SK-N-SH (cell line): ENCODE results near the gene RABGAP1L. TPM values are rescaled to one million over a fixed set of nuclear protein-coding genes. Genes with fewer than 3 reads are reported as not detected.

Experiments used
- CTCF ChIA-PET: fragments of 300-600, 350-600 bp; formaldehyde crosslinking; extraction: SDS; loops from one replicate; lab custom pipeline; 2021; lab: Yijun Ruan, JAX
- POLR2A ChIA-PET: fragments of 350-600 bp; sonication (Branson Sonifier 250); formaldehyde crosslinking; extraction: SDS; loops from one replicate; lab custom pipeline; 2020; ENCODE audit warnings: antibody characterized with exemption, inconsistent platforms; lab: Yijun Ruan, JAX
- DNase-seq: peaks from one replicate; pipeline ENCODE4 v3.0.0; 2012
- H2AFZ ChIP-seq: fragments of 200-600 bp; sonication (generic); 2 replicates; pipeline ENCODE4 v1.8.1; 2016; ENCODE audit warnings: antibody characterized with exemption, mild to moderate bottlenecking, low read depth
- H3F3A ChIP-seq: fragments of 200-600 bp; sonication (generic); replicated peaks from 2 replicates; pipeline ENCODE3; 2016; ENCODE audit warnings: antibody characterized with exemption, mild to moderate bottlenecking; ENCODE audit not compliant: insufficient read depth
- H3K27ac ChIP-seq, 2 experiments: fragments of 200-500 bp in 1 of 2; fragments of 200-600 bp in 1 of 2; sonication (Bioruptor generic) in 1 of 2; sonication (generic), shearing (Covaris generic) in 1 of 2; 2 replicates each; pipeline versions ENCODE4 v1.5.1 to v1.6.1; 2014 to 2016; ENCODE audit warnings: low read depth in 2 of 2, inconsistent platforms in 1 of 2, low read length in 1 of 2, mild to moderate bottlenecking in 1 of 2, mixed read lengths in 1 of 2
- H3K27me3 ChIP-seq: fragments of 200-600 bp; sonication (generic), shearing (Covaris generic); 2 replicates; pipeline ENCODE4 v1.6.1; 2016; ENCODE audit warnings: mixed run types; ENCODE audit not compliant: insufficient read depth
- H3K36me3 ChIP-seq, 2 experiments: fragments of 200-500 bp in 1 of 2; fragments of 200-600 bp in 1 of 2; sonication (Bioruptor generic) in 1 of 2; sonication (generic) in 1 of 2; replicated peaks in 1 of 2; 2 replicates each; pipeline versions ENCODE3 to v1.5.1; 2014 to 2016; ENCODE audit warnings: low read length in 1 of 2, mild to moderate bottlenecking in 1 of 2; ENCODE audit not compliant: insufficient read depth in 2 of 2, control insufficient read depth in 1 of 2
- H3K4me1 ChIP-seq, 2 experiments: fragments of 200-500 bp in 1 of 2; fragments of 200-600 bp in 1 of 2; sonication (Bioruptor generic) in 1 of 2; sonication (generic), shearing (Covaris generic) in 1 of 2; 2 replicates each; pipeline versions ENCODE4 v1.5.1 to v1.6.1; 2014 to 2016; ENCODE audit warnings: low read depth in 1 of 2, low read length in 1 of 2, mixed run types in 1 of 2; ENCODE audit not compliant: insufficient read depth in 2 of 2, control insufficient read depth in 1 of 2
- H3K4me2 ChIP-seq: fragments of 200-600 bp; sonication (generic), shearing (Covaris generic); 2 replicates; pipeline ENCODE4 v1.6.1; 2017; ENCODE audit warnings: mixed run types
- H3K4me3 ChIP-seq, 2 experiments: fragments of 200-500 bp in 1 of 2; fragments of 200-600 bp in 1 of 2; sonication (Bioruptor generic) in 1 of 2; sonication (generic), shearing (Covaris generic) in 1 of 2; 2 replicates each; pipeline versions ENCODE4 v1.5.1 to v1.8.1; 2014 to 2016; ENCODE audit warnings: low read depth in 2 of 2, inconsistent platforms in 1 of 2, low read length in 1 of 2, mild to moderate bottlenecking in 1 of 2, mixed read lengths in 1 of 2, moderate library complexity in 1 of 2
- H3K79me2 ChIP-seq: fragments of 200-600 bp; sonication (generic); 2 replicates; pipeline ENCODE4 v1.8.1; 2017; ENCODE audit warnings: mild to moderate bottlenecking; ENCODE audit not compliant: insufficient read depth
- H3K9ac ChIP-seq: fragments of 200-600 bp; sonication (generic); 2 replicates; pipeline ENCODE4 v1.6.1; 2017; ENCODE audit warnings: mixed run types
- H3K9me2 ChIP-seq: fragments of 200-600 bp; sonication (generic); 2 replicates; pipeline ENCODE4 v1.6.1; 2017; ENCODE audit warnings: mixed run types
- H3K9me3 ChIP-seq: fragments of 200-600 bp; sonication (generic); 2 replicates; pipeline ENCODE4 v1.6.1; 2017; ENCODE audit warnings: mixed run types, mild to moderate bottlenecking, moderate library complexity
- H4K20me1 ChIP-seq: fragments of 200-600 bp; sonication (generic); 2 replicates; pipeline ENCODE4 v1.6.1; 2017; ENCODE audit warnings: mild to moderate bottlenecking, mixed run types; ENCODE audit not compliant: insufficient read depth
- ELF1 ChIP-seq: IDR thresholded peaks from 2 replicates; pipeline ENCODE4 v1.4.0; 2012
- EP300 ChIP-seq, 2 experiments: IDR thresholded peaks; 2 replicates each; pipeline versions ENCODE4 v1.4.0 to v1.6.1; 2012; ENCODE audit warnings: borderline replicate concordance in 1 of 2, low read depth in 1 of 2, low read length in 1 of 2
- FOXJ3 ChIP-seq: sonication (generic); formaldehyde crosslinking; IDR thresholded peaks from 2 replicates; pipeline ENCODE4 v1.5.1; 2020; ENCODE audit warnings: mild to moderate bottlenecking, missing genetic modification reagents
- IRF3 ChIP-seq: fragments of 150-350 bp; IDR thresholded peaks from 2 replicates; pipeline ENCODE4 v1.6.1; 2016; ENCODE audit warnings: mild to moderate bottlenecking, low read depth, low read length
- MEF2A ChIP-seq: IDR thresholded peaks from 2 replicates; pipeline ENCODE4 v1.4.0; 2012; ENCODE audit warnings: low read depth, borderline replicate concordance
- NRF1 ChIP-seq: IDR thresholded peaks from 2 replicates; pipeline ENCODE4 v1.6.1; 2012; ENCODE audit warnings: low read depth, mild to moderate bottlenecking, low read length
- RFX5 ChIP-seq: IDR thresholded peaks from 2 replicates; pipeline ENCODE4 v1.6.1; 2012; ENCODE audit warnings: mild to moderate bottlenecking, improper control_type of control experiment, low read length
- RXRA ChIP-seq: IDR thresholded peaks from 2 replicates; pipeline ENCODE4 v1.4.0; 2012; ENCODE audit warnings: low read depth, mild to moderate bottlenecking, borderline replicate concordance
- TAF1 ChIP-seq: IDR thresholded peaks from 2 replicates; pipeline ENCODE4 v1.6.1; 2012; ENCODE audit warnings: low read depth, mild to moderate bottlenecking, low read length, moderate library complexity, borderline replicate concordance
- TCF12 ChIP-seq: IDR thresholded peaks from 2 replicates; pipeline ENCODE4 v1.4.0; 2012
- YY1 ChIP-seq: IDR thresholded peaks from 2 replicates; pipeline ENCODE4 v1.4.0; 2012; ENCODE audit warnings: low read depth, mild to moderate bottlenecking
- WGBS: methylation state at CpG from one replicate; pipeline ENCODE4 v1.1.6; 2017; ENCODE audit warnings: low lambda C conversion rate; 5-methylcytosine and 5-hydroxymethylcytosine counted together
- polyA plus RNA-seq, 3 experiments: library from polyadenylated mRNA; depleted of rRNA; stranded (reverse); fragments of >200 nt; gene quantifications; 2 replicates each; pipeline ENCODE4 v1.2.3, GENCODE V29; 2012
- TF ChIP-seq, protein P1 (sequence below): IDR thresholded peaks from 2 replicates; pipeline ENCODE4 v1.4.0; 2012; ENCODE audit warnings: low read depth
- TF ChIP-seq, protein P2 (sequence below): fragments of 150-350 bp; IDR thresholded peaks from 2 replicates; pipeline ENCODE4 v1.6.1; 2017; ENCODE audit warnings: antibody characterized with exemption, low read length, low read depth, borderline replicate concordance

The RABGAP1L gene
- polyA plus RNA-seq, 1 of the 3 experiments (the other 2 are of a cell fraction): 7.2 TPM

DNA sequence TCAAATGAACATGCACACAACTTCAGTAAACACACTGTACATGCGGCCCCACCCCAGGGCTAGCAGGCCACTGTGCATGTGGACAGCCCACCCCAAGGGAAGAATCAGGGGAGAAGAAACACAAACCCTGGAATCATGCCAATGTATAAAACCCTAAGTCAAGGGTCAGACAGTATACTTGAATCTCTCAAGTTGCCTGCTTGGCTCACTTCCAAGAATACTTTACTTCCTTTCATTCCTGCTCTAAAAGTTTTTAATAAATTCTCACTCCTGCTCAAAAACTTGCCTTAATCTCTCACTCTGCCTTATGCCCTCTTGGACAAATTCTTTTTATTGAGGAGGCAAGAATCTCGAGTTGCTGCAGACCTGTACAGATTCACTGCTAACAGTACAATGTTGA lies 609.2 kb downstream of the RABGAP1L start:
- H3K79me2 ChIP-seq: no peaks in the 10 kb centered on the region
- H4K20me1 ChIP-seq: no peaks in the 10 kb centered on the region
- no peak overlapping the region for H3K9ac ChIP-seq
- H3F3A ChIP-seq: no peaks in the 10 kb centered on the region
- no peak for DNase-seq
- no peak overlapping the region for H3K27ac ChIP-seq
- H2AFZ ChIP-seq: no peak overlapping the region
- ChIA-PET POLR2A (interaction anchor here (0.6 kb wide), 1 partner anchor 228 kb away, joined by 4 read pairs; no protein-coding TSS in a partner anchor), CTCF (interaction anchor here (1.6 to 1.7 kb wide), 2 partner anchors 215 to 230 kb away, joined by 6 to 8 read pairs; no protein-coding TSS in a partner anchor)
- TF ChIP-seq RFX5 (no peak), RXRA (no peak), MEF2A (no peak), IRF3 (no peak), YY1 (no peak)
- no peak overlapping the region for H3K4me3 ChIP-seq
- H3K9me3 ChIP-seq: no peaks in the 10 kb centered on the region
- WGBS: 18% methylated on average over 2 of the region's 2 CpGs
- H3K9me2 ChIP-seq: no peaks in the 10 kb centered on the region
- H3K36me3 ChIP-seq: no peaks in the 10 kb centered on the region
- no peaks in the 10 kb centered on the region for H3K27me3 ChIP-seq
- H3K4me1 ChIP-seq: no peaks in the 10 kb centered on the region
- H3K4me2 ChIP-seq: no peak overlapping the region

- Histone ChIP-seq H3F3A (no peaks in the 10 kb centered on the region), H3K4me3 (no peak overlapping the region), H3K4me1 (no peaks in the 10 kb centered on the region), H3K79me2 (no peaks in the 10 kb centered on the region), H3K27me3 (no peaks in the 10 kb centered on the region), H3K9me3 (no peaks in the 10 kb centered on the region), H3K27ac (no peak overlapping the region)
- TF ChIP-seq ELF1 (no peak), TCF12 (no peak), RXRA (no peak), EP300 (IDR thresholded peaks at IDR 0.05; ENCODE audit: borderline replicate concordance in 1 of 2, low read depth in 1 of 2, low read length in 1 of 2) (no peak), NRF1 (no peak), FOXJ3 (CRISPR knock-in tag) (no peak), TAF1 (no peak)
- TF ChIP-seq, protein P1, sequence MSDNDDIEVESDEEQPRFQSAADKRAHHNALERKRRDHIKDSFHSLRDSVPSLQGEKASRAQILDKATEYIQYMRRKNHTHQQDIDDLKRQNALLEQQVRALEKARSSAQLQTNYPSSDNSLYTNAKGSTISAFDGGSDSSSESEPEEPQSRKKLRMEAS: no peak
- TF ChIP-seq, protein P2, sequence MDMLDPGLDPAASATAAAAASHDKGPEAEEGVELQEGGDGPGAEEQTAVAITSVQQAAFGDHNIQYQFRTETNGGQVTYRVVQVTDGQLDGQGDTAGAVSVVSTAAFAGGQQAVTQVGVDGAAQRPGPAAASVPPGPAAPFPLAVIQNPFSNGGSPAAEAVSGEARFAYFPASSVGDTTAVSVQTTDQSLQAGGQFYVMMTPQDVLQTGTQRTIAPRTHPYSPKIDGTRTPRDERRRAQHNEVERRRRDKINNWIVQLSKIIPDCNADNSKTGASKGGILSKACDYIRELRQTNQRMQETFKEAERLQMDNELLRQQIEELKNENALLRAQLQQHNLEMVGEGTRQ: no peak
- TF ChIP-seq, all 33 proteins: peak for 0
- CTCF ChIA-PET: interaction anchor here (0.9 to 1.0 kb wide), 5 partner anchors 31 to 230 kb away, joined by 3 to 6 read pairs (median 3); partner anchors contain the start of gene CACYBP
- POLR2A ChIA-PET: no interaction called here
- no peak overlapping the region for H2AFZ ChIP-seq
- no peaks in the 10 kb centered on the region for H3K9me2 ChIP-seq
- no peaks in the 10 kb centered on the region for H4K20me1 ChIP-seq
- H3K36me3 ChIP-seq: no peaks in the 10 kb centered on the region
- H3K9ac ChIP-seq: no peak overlapping the region
- no peak overlapping the region for H3K4me2 ChIP-seq
- DNase-seq: no peak
- 31% methylated on average over 2 of the region's 2 CpGs for WGBS
Observed at GRCh38 chr1:174768949-174769348, 609.6 kb downstream of the RABGAP1L start.
